ENCODE measurements around the gene HTR4.
"Not testable (repeated sequence)": the region's sequence is repeated elsewhere in the genome, so short reads cannot be mapped to it uniquely, and the experiment has no call there.

The HTR4 gene

GRCh38 chr5:148686660-148687059, 32.3 kb upstream of the HTR4 start:
- Histone ChIP-seq H3K4me3 (ENCODE audit: low read depth, low read length) (no peak overlapping the region), H3K4me1 (ENCODE audit: control insufficient read depth, insufficient read depth, low read length, unreplicated experiment) (no peaks in the 10 kb centered on the region), H3K79me2 (ENCODE audit: control insufficient read depth, insufficient read depth, low read length, unreplicated experiment) (no peaks in the 10 kb centered on the region), H3K27ac (ENCODE audit: low read depth, low read length) (no peak overlapping the region), H3K36me3 (ENCODE audit: insufficient read depth, low read length) (no peaks in the 10 kb centered on the region), H3K27me3 (ENCODE audit: insufficient read depth, low read length) (peaks cover 24% of the 10 kb centered on the region), H2AFZ (ENCODE audit: low read length, unreplicated experiment) (no peak overlapping the region)

- Histone ChIP-seq H2AFZ (ENCODE audit: low read length, unreplicated experiment) (no peak overlapping the region), H3K4me3 (ENCODE audit: low read depth, low read length) (no peak overlapping the region), H3K27me3 (ENCODE audit: insufficient read depth, low read length) (peaks cover 33% of the 10 kb centered on the region), H3K36me3 (ENCODE audit: insufficient read depth, low read length) (no peaks in the 10 kb centered on the region), H3K79me2 (ENCODE audit: control insufficient read depth, insufficient read depth, low read length, unreplicated experiment) (no peaks in the 10 kb centered on the region), H3K27ac (ENCODE audit: low read depth, low read length) (no peak overlapping the region), H3K4me1 (ENCODE audit: control insufficient read depth, insufficient read depth, low read length, unreplicated experiment) (no peaks in the 10 kb centered on the region)
Measured at GRCh38 chr5:148685520-148686134, 31.3 kb upstream of the HTR4 start.

GRCh38 chr5:148684528-148684927, 30.2 kb upstream of the HTR4 start:
- no peak overlapping the region for H3K27ac ChIP-seq (ENCODE audit: low read depth, low read length)
- H3K4me1 ChIP-seq (ENCODE audit: control insufficient read depth, insufficient read depth, low read length, unreplicated experiment) = no peaks in the 10 kb centered on the region
- no peak overlapping the region for H3K4me3 ChIP-seq (ENCODE audit: low read depth, low read length)
- H3K27me3 ChIP-seq (ENCODE audit: insufficient read depth, low read length) = peaks cover 43% of the 10 kb centered on the region
- no peaks in the 10 kb centered on the region for H3K79me2 ChIP-seq (ENCODE audit: control insufficient read depth, insufficient read depth, low read length, unreplicated experiment)
- no peaks in the 10 kb centered on the region for H3K36me3 ChIP-seq (ENCODE audit: insufficient read depth, low read length)
- H2AFZ ChIP-seq (ENCODE audit: low read length, unreplicated experiment) = no peak overlapping the region

GRCh38 chr5:148683651-148684050, 29.3 kb upstream of the HTR4 start:
- H3K4me3 ChIP-seq (ENCODE audit: low read depth, low read length) = no peak overlapping the region
- no peaks in the 10 kb centered on the region for H3K4me1 ChIP-seq (ENCODE audit: control insufficient read depth, insufficient read depth, low read length, unreplicated experiment)
- H2AFZ ChIP-seq (ENCODE audit: low read length, unreplicated experiment) = no peak overlapping the region
- peaks cover 52% of the 10 kb centered on the region for H3K27me3 ChIP-seq (ENCODE audit: insufficient read depth, low read length)
- H3K79me2 ChIP-seq (ENCODE audit: control insufficient read depth, insufficient read depth, low read length, unreplicated experiment) = no peaks in the 10 kb centered on the region
- no peak overlapping the region for H3K27ac ChIP-seq (ENCODE audit: low read depth, low read length)
- H3K36me3 ChIP-seq (ENCODE audit: insufficient read depth, low read length) = no peaks in the 10 kb centered on the region

- Histone ChIP-seq H3K36me3 (ENCODE audit: insufficient read depth, low read length) (no peaks in the 10 kb centered on the region), H3K27ac (ENCODE audit: low read depth, low read length) (no peak overlapping the region), H3K27me3 (ENCODE audit: insufficient read depth, low read length) (peaks cover 65% of the 10 kb centered on the region)
Measured at GRCh38 chr5:148682058-148683026, 28.0 kb upstream of the HTR4 start.

GRCh38 chr5:148681157-148682057, 27.1 kb upstream of the HTR4 start:
- Histone ChIP-seq H3K4me1 (ENCODE audit: control insufficient read depth, insufficient read depth, low read length, unreplicated experiment) (no peaks in the 10 kb centered on the region), H3K79me2 (ENCODE audit: control insufficient read depth, insufficient read depth, low read length, unreplicated experiment) (no peaks in the 10 kb centered on the region), H3K36me3 (ENCODE audit: insufficient read depth, low read length) (no peaks in the 10 kb centered on the region), H3K27me3 (ENCODE audit: insufficient read depth, low read length) (peaks cover 73% of the 10 kb centered on the region), H3K27ac (ENCODE audit: low read depth, low read length) (no peak overlapping the region), H3K4me3 (ENCODE audit: low read depth, low read length) (no peak overlapping the region), H2AFZ (ENCODE audit: low read length, unreplicated experiment) (no peak overlapping the region)

More at GRCh38 chr5:148682058-148683026, 28.0 kb upstream of the HTR4 start:
- Histone ChIP-seq H2AFZ (ENCODE audit: low read length, unreplicated experiment) (no peak overlapping the region), H3K79me2 (ENCODE audit: control insufficient read depth, insufficient read depth, low read length, unreplicated experiment) (no peaks in the 10 kb centered on the region), H3K4me1 (ENCODE audit: control insufficient read depth, insufficient read depth, low read length, unreplicated experiment) (no peaks in the 10 kb centered on the region), H3K4me3 (ENCODE audit: low read depth, low read length) (no peak overlapping the region)

GRCh38 chr5:148673704-148674103, 19.4 kb upstream of the HTR4 start:
- H3K36me3 ChIP-seq (ENCODE audit: insufficient read depth, low read length); H3K4me3 ChIP-seq (ENCODE audit: low read depth, low read length); H3K27ac ChIP-seq (ENCODE audit: low read depth, low read length); H3K4me1 ChIP-seq (ENCODE audit: control insufficient read depth, insufficient read depth, low read length, unreplicated experiment); H2AFZ ChIP-seq (ENCODE audit: low read length, unreplicated experiment); H3K79me2 ChIP-seq (ENCODE audit: control insufficient read depth, insufficient read depth, low read length, unreplicated experiment): not testable (repeated sequence)
- peaks cover 40% of the 10 kb centered on the region for H3K27me3 ChIP-seq (ENCODE audit: insufficient read depth, low read length)

- no peak overlapping the region for H2AFZ ChIP-seq (ENCODE audit: low read length, unreplicated experiment)
- no peaks in the 10 kb centered on the region for H3K36me3 ChIP-seq (ENCODE audit: insufficient read depth, low read length)
- H3K27me3 ChIP-seq (ENCODE audit: insufficient read depth, low read length) = peaks cover 37% of the 10 kb centered on the region
- no peak overlapping the region for H3K27ac ChIP-seq (ENCODE audit: low read depth, low read length)
- no peaks in the 10 kb centered on the region for H3K79me2 ChIP-seq (ENCODE audit: control insufficient read depth, insufficient read depth, low read length, unreplicated experiment)
- H3K4me1 ChIP-seq (ENCODE audit: control insufficient read depth, insufficient read depth, low read length, unreplicated experiment) = no peaks in the 10 kb centered on the region
- H3K4me3 ChIP-seq (ENCODE audit: low read depth, low read length) = no peak overlapping the region
Measured at GRCh38 chr5:148666353-148666752, 12.0 kb upstream of the HTR4 start.

- H2AFZ ChIP-seq (ENCODE audit: low read length, unreplicated experiment) = no peak overlapping the region
- H3K4me1 ChIP-seq (ENCODE audit: control insufficient read depth, insufficient read depth, low read length, unreplicated experiment) = no peaks in the 10 kb centered on the region
- H3K27ac ChIP-seq (ENCODE audit: low read depth, low read length) = no peak overlapping the region
- peaks cover 44% of the 10 kb centered on the region for H3K27me3 ChIP-seq (ENCODE audit: insufficient read depth, low read length)
- H3K4me3 ChIP-seq (ENCODE audit: low read depth, low read length) = no peak overlapping the region
- no peaks in the 10 kb centered on the region for H3K79me2 ChIP-seq (ENCODE audit: control insufficient read depth, insufficient read depth, low read length, unreplicated experiment)
- H3K36me3 ChIP-seq (ENCODE audit: insufficient read depth, low read length) = no peaks in the 10 kb centered on the region
Measured at GRCh38 chr5:148665431-148665830, 11.1 kb upstream of the HTR4 start.

- Histone ChIP-seq H3K4me1 (ENCODE audit: control insufficient read depth, insufficient read depth, low read length, unreplicated experiment) (no peaks in the 10 kb centered on the region), H3K27me3 (ENCODE audit: insufficient read depth, low read length) (peaks cover 64% of the 10 kb centered on the region), H3K36me3 (ENCODE audit: insufficient read depth, low read length) (no peaks in the 10 kb centered on the region), H3K27ac (ENCODE audit: low read depth, low read length) (no peak overlapping the region), H3K4me3 (ENCODE audit: low read depth, low read length) (no peak overlapping the region), H2AFZ (ENCODE audit: low read length, unreplicated experiment) (no peak overlapping the region), H3K79me2 (ENCODE audit: control insufficient read depth, insufficient read depth, low read length, unreplicated experiment) (no peaks in the 10 kb centered on the region)
Measured at GRCh38 chr5:148663509-148663908, 9.2 kb upstream of the HTR4 start.
